22Rv1 (cell line): ENCODE measurements around the gene ZBTB20.

ENCODE experiments used
- H3K27ac ChIP-seq: fragments of 450-650 bp; 2 replicates; pipeline ENCODE4 v1.5.1; 2017
- ZFX ChIP-seq: fragments of 450-650 bp; IDR thresholded peaks from 2 replicates; pipeline ENCODE4 v1.6.1; 2017; ENCODE audit warnings: antibody characterized with exemption, borderline replicate concordance
- TF ChIP-seq, protein P1 (sequence below): fragments of 450-650 bp; IDR thresholded peaks from 2 replicates; pipeline ENCODE4 v1.5.1; 2017; ENCODE audit warnings: mild to moderate bottlenecking

The ZBTB20 gene

DNA sequence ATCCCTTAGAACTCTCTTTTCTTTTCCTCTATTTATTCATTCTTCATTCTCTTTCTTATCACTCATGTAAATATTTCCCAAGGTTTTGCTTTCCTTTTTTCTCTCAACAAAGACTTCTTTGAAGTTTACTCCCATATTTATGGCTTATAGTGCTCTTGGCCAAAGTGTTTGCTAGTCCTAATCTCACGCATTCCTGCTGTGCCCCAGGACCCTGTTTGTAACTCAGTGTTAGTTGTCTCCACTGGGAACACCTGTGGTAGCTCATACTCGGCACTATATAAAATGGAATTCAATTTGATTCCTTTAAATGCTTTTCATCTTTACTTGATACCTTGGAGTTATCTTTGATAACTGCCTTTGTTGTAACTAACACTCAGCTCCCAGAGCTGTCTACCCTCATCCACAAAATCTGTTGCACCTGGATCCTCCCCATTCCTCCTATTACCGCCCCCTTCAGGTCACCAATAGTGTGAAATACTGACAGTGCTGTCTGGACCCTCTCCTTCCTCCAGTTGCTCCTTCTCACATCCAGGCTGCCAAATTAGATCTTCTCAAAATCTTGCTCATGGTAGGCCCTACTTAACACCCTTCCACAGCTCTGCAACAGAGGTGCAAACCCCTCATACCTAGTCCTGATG lies 776.4 kb downstream of the ZBTB20 start:
- TF ChIP-seq, protein P1, sequence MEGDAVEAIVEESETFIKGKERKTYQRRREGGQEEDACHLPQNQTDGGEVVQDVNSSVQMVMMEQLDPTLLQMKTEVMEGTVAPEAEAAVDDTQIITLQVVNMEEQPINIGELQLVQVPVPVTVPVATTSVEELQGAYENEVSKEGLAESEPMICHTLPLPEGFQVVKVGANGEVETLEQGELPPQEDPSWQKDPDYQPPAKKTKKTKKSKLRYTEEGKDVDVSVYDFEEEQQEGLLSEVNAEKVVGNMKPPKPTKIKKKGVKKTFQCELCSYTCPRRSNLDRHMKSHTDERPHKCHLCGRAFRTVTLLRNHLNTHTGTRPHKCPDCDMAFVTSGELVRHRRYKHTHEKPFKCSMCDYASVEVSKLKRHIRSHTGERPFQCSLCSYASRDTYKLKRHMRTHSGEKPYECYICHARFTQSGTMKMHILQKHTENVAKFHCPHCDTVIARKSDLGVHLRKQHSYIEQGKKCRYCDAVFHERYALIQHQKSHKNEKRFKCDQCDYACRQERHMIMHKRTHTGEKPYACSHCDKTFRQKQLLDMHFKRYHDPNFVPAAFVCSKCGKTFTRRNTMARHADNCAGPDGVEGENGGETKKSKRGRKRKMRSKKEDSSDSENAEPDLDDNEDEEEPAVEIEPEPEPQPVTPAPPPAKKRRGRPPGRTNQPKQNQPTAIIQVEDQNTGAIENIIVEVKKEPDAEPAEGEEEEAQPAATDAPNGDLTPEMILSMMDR, result peak; percentile 31; the same call in 1 of the 2 replicates
- no peak for TF ChIP-seq ZFX
- H3K27ac ChIP-seq, result no peak overlapping the region

DNA sequence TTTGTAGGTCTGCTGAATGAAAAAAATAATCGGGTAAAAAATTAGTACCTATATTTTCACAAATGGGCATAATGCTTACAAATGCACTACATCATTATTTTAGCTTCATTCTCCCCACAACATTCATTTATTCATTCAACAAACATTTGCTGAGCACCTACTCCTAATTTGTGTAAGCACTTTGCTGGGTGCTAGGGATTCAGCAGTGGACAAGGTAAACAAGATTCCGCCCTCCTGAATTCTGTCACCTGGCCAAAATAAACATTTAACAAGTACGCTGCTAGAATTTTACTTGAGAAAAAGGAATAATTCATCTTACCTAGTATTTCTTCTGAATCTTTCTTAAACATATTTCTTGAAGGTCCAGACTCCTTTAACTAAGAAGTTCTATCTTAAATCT lies 781.2 kb downstream of the ZBTB20 start:
- TF ChIP-seq, protein P1, result no peak
- TF ChIP-seq ZFX, result no peak
- H3K27ac ChIP-seq, result no peak overlapping the region

DNA sequence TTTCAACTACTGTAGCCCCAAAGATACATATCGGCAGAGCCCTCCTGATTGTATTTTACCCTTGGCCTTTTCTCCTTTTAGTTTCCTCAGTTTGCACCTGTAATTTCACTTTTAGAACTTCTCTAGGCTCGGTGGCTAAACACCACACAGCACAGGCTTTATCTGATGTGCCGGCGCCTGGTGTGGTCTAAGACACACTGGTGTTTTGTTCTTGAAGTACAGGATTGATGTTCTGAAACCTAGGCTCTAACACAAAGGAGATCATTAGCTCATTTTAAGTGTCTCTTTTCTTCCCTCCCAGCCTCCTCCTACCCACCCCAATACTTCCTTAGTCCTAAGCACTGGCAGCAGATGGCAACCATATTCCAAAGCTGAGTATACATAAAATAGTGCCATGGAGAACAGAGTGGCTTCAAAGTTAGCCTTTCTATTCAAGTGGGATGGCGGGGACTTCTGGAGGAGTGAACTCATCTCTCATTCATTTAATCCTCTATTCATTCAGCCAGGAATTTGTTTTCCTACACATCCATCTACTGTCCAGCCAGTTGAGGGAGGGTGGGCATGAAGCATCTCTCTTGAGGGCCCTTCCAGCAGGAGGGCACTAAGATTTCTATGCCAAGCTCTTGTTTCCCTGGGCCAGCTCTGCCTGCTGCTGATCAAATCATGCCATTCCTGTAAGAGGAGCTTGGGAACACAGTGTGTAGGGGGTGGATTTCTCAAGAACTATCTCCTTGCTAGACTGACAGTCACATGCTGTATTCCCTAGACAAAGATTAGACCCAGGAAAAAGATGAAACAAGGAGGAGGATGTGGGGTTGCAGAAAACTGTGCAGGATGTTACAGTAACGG lies 782.1 kb downstream of the ZBTB20 start:
- TF ChIP-seq, protein P1, result no peak
- TF ChIP-seq ZFX, result no peak
- no peak overlapping the region for H3K27ac ChIP-seq

DNA sequence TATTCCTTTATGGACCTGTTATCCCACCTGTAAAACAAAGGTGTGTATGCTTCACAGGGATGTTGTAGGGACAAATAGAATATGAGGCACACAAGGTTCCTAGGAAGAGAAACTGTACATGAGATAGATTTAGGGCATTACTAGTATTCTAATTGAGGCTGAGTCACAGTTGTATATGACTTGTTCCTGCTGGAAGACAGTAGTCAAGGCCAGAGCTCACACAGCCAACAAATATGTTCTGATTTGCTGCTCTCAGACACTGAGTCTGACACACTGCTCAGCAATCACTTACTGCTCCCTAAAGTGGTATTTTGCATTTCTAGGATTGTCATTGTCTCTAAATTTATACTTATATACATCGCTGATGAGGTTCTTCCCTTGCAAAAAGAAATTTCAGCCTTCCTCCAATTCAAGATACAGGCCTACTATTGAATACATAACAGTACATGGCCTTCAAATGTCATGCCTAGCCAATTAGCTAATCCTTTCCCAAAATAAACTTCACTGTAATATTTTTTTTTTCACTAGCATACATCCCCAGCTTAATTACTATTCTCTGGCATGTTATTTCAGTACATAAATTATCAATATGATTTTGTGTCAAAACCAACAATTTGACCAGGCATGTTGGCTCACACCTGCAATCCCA lies 783.4 kb downstream of the ZBTB20 start:
- no peak overlapping the region for H3K27ac ChIP-seq
- TF ChIP-seq, protein P1, result no peak
- TF ChIP-seq ZFX, result no peak

DNA sequence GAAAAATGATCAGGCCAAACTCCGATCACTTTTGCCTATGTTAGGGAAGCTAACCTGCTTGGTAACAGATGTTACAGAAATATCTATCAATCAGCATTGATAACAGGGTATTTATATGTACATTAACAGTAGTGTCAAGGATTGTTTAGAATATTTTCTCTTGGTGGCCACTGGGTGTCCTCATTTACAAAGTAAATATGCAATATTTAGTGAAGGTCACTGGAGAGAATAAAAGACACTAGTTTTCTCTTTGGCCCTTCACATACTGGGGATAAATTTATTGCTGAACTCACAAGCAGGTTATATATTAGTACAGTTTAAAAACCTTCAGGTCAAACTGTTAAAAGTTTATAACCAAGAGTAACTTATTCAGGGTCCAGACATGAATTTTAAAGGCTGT lies 784.3 kb downstream of the ZBTB20 start:
- TF ChIP-seq, protein P1, result peak; percentile 69
- TF ChIP-seq ZFX, result no peak
- H3K27ac ChIP-seq, result no peak overlapping the region

DNA sequence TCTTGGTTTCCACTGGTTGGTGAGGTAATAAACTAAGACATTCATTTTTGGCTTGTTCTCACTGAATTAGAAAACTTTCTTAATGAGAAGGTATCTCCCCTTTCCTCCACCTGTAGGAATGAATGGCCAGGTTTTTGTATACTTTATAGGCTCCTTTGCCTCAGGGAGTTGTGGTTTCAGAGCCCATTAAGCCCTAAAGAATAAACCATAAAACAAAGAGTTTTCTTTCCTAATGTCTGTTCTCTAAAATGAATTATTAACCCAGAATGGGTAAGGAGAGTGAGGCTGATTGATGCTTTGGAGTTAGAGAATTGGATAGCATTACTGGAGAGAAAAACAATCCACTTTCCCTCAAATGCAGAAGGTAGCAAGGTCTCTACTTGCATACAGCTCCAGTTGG lies 785.7 kb downstream of the ZBTB20 start:
- TF ChIP-seq, protein P1, result no peak
- no peak for TF ChIP-seq ZFX
- H3K27ac ChIP-seq, result no peak overlapping the region
